Astrocyte of the spinal cord (primary cell): ENCODE measurements around the gene TOMM20.
A peak's percentile ranks its signal among the peaks of the same experiment; 100 is the strongest.
"Not testable (repeated sequence)": the region's sequence is repeated elsewhere in the genome, so short reads cannot be mapped to it uniquely, and the experiment has no call there.

Experiments used
- DNase-seq: peaks from one replicate; pipeline ENCODE4 v3.0.0; 2011; ENCODE audit warnings: low read depth, low spot score
- H3K4me3 ChIP-seq: 2 replicates; pipeline ENCODE4 v1.5.1; 2011; ENCODE audit warnings: low read depth, mild to moderate bottlenecking, low read length, moderate library complexity
- in situ Hi-C: cut with HindIII; loops from 2 replicates; pipeline ENCODE4 v1.10.0; 2017; ENCODE audit warnings: low sequenced_read_pairs
- TF ChIP-seq, protein P1 (sequence below): IDR thresholded peaks from 2 replicates; pipeline ENCODE4 v1.5.1; 2012; ENCODE audit warnings: low read depth, mild to moderate bottlenecking, low read length, inconsistent platforms

Gene TOMM20

DNA sequence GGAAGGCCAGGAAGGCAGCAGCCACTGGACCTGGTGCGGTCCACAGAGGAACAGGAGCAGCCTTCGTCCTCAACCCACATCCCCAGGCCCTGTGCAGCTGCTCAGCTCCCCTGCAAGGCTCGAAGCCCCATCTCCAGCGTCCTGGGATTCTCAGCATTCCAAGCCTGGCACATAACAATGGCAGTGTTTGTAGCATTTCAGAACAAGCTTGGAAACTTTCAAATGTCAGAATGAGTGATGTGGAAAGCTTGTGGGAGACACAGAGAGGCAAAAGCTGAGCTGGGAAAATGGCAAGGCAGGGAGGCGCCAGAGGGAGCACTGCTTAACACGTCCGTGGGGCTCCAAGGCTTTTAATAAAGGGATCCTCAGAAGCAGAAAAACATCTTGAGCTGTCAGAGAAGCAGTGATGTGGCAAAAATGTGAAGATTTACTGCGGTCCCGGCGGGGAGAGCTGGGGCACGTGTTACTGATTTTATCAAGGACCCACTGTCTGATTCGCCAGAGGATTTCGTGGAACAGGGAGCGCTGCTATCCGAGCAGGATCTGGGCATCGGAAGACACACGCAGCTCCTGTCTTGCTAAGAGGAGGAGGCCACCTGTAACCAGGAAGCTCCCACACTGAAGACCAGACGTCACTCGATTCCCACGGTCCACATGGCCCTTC lies 38.1 kb downstream of the TOMM20 start:
- in situ Hi-C loops = loop anchor here (25.0 kb wide), 1 partner anchor 353 kb away; no protein-coding TSS in a partner anchor
- no peak overlapping the region for H3K4me3 ChIP-seq
- DNase-seq = peak; percentile 54
- TF ChIP-seq, protein P1, sequence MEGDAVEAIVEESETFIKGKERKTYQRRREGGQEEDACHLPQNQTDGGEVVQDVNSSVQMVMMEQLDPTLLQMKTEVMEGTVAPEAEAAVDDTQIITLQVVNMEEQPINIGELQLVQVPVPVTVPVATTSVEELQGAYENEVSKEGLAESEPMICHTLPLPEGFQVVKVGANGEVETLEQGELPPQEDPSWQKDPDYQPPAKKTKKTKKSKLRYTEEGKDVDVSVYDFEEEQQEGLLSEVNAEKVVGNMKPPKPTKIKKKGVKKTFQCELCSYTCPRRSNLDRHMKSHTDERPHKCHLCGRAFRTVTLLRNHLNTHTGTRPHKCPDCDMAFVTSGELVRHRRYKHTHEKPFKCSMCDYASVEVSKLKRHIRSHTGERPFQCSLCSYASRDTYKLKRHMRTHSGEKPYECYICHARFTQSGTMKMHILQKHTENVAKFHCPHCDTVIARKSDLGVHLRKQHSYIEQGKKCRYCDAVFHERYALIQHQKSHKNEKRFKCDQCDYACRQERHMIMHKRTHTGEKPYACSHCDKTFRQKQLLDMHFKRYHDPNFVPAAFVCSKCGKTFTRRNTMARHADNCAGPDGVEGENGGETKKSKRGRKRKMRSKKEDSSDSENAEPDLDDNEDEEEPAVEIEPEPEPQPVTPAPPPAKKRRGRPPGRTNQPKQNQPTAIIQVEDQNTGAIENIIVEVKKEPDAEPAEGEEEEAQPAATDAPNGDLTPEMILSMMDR = no peak

DNA sequence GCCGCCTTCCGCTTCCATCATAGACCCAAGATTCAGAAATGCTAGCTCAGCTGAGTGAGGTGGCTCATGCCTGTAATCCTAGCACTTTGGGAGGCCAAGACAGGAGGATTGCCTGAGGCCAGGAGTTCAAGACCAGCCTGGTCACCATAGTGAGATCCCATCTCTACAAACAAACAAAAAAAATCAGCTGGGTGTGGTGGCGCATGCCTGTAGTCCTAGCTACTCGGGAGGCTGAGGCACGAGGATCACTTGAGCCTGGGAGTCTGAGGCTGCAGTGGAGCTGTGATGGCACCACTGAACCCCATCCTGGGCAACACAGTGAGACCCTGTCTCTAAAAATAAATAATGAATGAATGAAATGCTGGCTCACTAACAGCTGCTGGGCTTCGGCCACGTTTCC lies 39.7 kb downstream of the TOMM20 start:
- H3K4me3 ChIP-seq = no peak overlapping the region
- no peak for DNase-seq
- TF ChIP-seq, protein P1 = no peak
- in situ Hi-C loops = loop anchor here (25.0 kb wide), 1 partner anchor 352 kb away; no protein-coding TSS in a partner anchor

DNA sequence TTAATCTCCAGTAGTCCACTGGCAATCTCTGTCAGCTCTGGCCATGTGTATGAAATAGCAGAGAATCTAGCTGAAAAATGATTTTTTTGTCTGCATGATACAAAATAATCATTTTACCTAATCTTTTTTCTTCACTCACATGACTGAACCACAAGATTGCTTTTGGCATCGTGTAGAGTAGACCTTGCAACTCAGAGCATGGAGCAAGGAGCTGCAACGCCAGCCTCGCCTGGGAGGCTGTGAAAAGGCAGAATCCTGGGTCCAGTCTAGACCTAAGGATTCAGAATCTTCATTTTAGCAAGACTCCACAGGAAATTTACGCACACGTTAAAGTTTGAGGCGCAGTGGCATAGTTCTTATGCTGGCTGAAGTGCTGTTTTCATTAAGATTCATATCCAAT lies 40.2 kb downstream of the TOMM20 start:
- TF ChIP-seq, protein P1 = no peak
- in situ Hi-C loops = loop anchor here (25.0 kb wide), 1 partner anchor 351 kb away; no protein-coding TSS in a partner anchor
- H3K4me3 ChIP-seq = no peak overlapping the region
- DNase-seq = no peak

DNA sequence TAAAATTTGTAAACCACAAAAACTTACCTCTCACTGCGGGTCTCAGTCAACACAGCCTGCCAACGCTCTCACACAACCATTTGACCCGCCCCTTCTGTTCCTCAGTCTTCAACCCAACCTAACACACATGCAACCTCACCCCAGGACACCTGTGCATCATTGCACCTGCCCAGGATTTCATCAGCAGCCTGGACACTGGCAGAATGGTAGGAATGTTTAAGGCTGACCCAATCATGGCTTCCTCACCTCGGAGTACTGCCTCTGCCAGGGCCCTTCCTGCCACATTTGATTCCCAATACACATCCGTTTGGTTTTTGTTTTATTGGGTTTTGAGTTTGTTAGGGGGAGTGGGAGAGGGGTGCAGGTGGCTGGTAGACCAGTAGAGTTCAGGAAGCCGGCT lies 40.7 kb downstream of the TOMM20 start:
- H3K4me3 ChIP-seq = no peak overlapping the region
- TF ChIP-seq, protein P1 = no peak
- no peak for DNase-seq
- in situ Hi-C loops = loop anchor here (25.0 kb wide), 1 partner anchor 351 kb away; no protein-coding TSS in a partner anchor

DNA sequence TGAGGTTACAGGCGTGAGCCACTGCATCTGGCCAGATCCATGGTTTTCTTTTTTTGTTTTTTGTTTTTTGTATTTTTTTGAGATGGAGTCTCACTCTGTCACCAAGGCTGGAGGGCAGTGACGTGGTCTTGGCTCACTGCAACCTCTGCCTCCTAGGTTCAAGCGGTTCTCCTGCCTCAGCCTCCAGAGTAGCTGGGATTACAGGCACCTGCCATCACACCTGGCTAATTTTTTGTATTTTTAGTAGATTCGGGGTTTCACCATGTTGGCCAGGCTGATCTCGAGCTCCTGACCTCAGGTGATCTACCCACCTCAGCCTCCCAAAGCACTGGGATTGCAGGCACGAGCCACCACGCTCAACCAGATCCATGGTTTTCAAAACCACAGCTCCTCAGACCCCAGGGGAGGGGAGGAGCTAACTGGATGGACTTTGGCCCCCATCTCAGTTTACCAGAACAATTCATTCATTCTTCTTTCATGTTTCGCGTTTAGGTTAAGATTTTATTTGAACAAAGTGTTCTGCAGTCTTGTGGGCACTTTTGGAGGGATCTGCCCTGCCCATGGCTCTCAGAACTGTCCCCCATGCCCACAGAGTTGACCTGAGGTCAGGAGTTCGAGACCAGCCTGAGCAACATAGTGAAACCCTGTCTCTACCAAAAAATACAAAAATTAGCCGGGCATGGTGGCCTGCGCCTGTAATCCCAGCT lies 43.1 kb downstream of the TOMM20 start:
- in situ Hi-C loops = loop anchor here (25.0 kb wide), 1 partner anchor 348 kb away; no protein-coding TSS in a partner anchor
- DNase-seq = not testable (repeated sequence)

DNA sequence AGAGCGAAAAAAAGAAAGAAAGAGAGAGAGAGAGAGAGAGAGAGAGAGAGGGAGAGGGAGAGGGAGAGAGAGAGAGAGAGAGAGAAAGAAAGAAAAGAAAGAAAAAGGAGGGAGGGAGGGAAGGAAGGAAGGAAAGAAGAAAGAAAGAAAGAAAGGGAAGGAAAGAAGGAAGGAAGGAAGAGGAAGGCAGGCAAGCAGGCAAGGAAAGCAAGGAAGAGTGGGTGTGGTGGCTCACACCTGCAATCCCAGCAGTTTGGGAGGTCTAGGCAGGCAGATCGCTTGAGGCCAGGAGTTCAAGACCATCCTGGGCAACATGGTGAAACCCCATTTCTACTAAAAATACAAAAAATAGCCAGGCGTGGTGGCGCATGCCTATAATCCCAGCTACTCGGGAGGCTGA lies 47.8 kb downstream of the TOMM20 start:
- not testable (repeated sequence) for DNase-seq
- in situ Hi-C loops = loop anchor here (25.0 kb wide), 1 partner anchor 343 kb away; no protein-coding TSS in a partner anchor

More for the DNA sequence above, 43.1 kb downstream of the TOMM20 start:
- H3K4me3 ChIP-seq = not testable (repeated sequence)

DNA sequence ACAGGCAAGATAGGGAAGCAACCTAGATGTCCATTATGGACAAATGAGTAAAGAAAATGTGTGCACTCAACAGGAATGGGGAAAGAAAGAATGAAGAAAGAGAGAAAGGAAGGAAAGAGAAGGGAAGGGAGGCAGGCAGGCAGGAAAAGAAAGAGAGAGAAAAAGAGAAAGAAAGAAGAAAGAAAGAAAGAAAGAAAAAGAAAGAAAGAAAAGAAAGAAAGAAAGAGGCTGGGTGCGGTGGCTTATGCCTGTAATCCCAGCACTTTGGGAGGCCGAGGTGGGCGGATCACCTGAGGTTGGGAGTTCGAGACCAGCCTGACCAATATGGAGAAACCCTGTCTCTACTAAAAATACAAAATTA lies 48.4 kb downstream of the TOMM20 start:
- in situ Hi-C loops = loop anchor here (25.0 kb wide), 1 partner anchor 343 kb away; no protein-coding TSS in a partner anchor
- not testable (repeated sequence) for H3K4me3 ChIP-seq, DNase-seq

More for the DNA sequence above, 47.8 kb downstream of the TOMM20 start:
- not testable (repeated sequence) for H3K4me3 ChIP-seq
